Measurements from ENCODE around the gene GPR157. TPM values are rescaled to one million over a fixed set of nuclear protein-coding genes. Genes with fewer than 3 reads are reported as not detected.
A peak's percentile ranks its signal among the peaks of the same experiment; 100 is the strongest.

Gene GPR157
- total RNA-seq, 1 donor: 5.4 TPM

DNA sequence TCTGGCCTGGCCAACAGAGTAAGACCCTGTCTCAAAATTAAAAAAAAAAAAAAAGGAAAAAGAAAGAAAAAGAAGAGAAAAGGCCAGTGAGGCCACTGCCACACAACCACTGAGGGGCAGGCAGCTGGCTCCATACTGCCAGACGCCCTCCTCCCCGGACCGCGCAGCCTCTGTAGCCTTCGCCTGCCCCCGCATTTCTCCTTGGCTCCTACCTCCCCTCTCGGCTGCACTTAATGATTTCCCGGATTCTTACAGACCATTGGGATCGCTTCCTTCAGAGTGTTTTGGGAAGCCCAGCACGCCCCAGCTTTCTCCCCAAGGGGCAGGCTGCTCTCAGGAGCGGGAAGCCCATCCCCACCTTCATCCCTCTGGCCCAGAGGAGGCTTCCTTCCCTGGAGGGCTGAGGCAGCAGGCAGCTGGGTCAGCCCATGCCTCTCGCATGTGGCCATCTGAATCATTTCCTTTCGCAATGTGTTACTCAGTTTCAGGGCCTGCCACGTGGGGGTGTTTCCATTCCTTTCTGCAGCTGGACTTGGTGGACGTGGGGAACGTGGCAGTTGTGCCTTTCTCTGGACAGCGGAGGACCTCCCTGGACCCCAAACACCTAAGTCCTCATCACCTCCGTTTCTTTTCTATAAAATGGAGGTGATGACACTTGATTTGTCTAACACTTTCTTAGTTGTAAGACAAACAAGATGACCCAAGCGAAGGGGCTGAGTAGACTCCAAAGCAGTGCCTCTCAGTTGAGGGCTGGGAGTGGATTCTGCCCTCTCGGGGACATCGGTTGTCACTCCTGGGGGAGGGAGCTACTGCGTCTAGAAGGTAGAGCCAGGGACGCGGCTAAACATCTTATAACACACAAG lies 61.7 kb downstream of the GPR157 start:
- no peaks in the 10 kb centered on the region for H4K20me1 ChIP-seq (ENCODE audit: insufficient read depth, low read length)
- H3K4me1 ChIP-seq (ENCODE audit: insufficient read depth, low read length): peaks cover 51% of the 10 kb centered on the region
- peak overlapping the region; percentile 54 for H3K27ac ChIP-seq (ENCODE audit: low read depth, low read length)
- H3K4me2 ChIP-seq (ENCODE audit: insufficient read depth, low read length): no peak overlapping the region
- TF ChIP-seq, protein P1, sequence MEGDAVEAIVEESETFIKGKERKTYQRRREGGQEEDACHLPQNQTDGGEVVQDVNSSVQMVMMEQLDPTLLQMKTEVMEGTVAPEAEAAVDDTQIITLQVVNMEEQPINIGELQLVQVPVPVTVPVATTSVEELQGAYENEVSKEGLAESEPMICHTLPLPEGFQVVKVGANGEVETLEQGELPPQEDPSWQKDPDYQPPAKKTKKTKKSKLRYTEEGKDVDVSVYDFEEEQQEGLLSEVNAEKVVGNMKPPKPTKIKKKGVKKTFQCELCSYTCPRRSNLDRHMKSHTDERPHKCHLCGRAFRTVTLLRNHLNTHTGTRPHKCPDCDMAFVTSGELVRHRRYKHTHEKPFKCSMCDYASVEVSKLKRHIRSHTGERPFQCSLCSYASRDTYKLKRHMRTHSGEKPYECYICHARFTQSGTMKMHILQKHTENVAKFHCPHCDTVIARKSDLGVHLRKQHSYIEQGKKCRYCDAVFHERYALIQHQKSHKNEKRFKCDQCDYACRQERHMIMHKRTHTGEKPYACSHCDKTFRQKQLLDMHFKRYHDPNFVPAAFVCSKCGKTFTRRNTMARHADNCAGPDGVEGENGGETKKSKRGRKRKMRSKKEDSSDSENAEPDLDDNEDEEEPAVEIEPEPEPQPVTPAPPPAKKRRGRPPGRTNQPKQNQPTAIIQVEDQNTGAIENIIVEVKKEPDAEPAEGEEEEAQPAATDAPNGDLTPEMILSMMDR (IDR thresholded peaks at IDR 0.05; ENCODE audit: extremely low read depth, low read depth, low read length): no peak
- no peaks in the 10 kb centered on the region for H3K9me3 ChIP-seq (ENCODE audit: low read depth, low read length)
- no peaks in the 10 kb centered on the region for H3K79me2 ChIP-seq (ENCODE audit: insufficient read depth, low read length)
- peak overlapping the region; percentile 56 for H2AFZ ChIP-seq (ENCODE audit: low read length)
- no peak overlapping the region for H3K4me3 ChIP-seq (ENCODE audit: insufficient read depth, low read length)
- H3K27me3 ChIP-seq (ENCODE audit: insufficient read depth, low read length): no peaks in the 10 kb centered on the region
- no peaks in the 10 kb centered on the region for H3K36me3 ChIP-seq (ENCODE audit: insufficient read depth, low read length)
- peak; percentile 99 for DNase-seq (ENCODE audit: insufficient read length, low spot score, missing footprints)

DNA sequence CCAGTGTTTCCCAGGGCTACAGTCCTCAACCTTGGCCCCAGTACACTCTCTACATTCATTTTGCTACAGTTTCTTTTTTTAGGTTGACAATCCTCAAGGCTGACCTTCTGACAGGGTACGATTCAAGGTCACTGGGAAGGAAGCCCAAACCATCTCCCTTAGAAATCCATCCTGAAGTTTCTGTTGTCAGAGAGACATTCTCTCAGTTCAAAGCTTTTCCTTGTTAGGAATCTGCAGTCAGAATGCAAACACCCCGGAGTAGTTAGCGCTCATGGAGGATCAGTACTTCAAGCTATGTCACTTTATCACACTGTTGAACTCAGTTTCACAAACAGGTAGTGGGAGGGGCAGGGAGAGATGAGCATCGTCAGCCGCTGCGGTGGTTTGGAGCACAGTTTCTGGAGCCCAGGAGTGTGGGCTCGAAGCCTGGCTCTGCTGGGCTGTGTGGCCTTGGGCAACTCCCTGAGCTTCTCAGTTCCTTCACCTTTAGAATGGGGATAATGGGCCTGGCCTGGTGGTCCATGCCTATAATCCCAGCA lies 63.6 kb downstream of the GPR157 start:
- H4K20me1 ChIP-seq (ENCODE audit: insufficient read depth, low read length): no peaks in the 10 kb centered on the region
- no peaks in the 10 kb centered on the region for H3K9me3 ChIP-seq (ENCODE audit: low read depth, low read length)
- no peak overlapping the region for H3K4me2 ChIP-seq (ENCODE audit: insufficient read depth, low read length)
- peaks cover 64% of the 10 kb centered on the region for H3K4me1 ChIP-seq (ENCODE audit: insufficient read depth, low read length)
- H3K27me3 ChIP-seq (ENCODE audit: insufficient read depth, low read length): no peaks in the 10 kb centered on the region
- H3K36me3 ChIP-seq (ENCODE audit: insufficient read depth, low read length): no peaks in the 10 kb centered on the region
- DNase-seq (ENCODE audit: insufficient read length, low spot score, missing footprints): no peak
- H3K27ac ChIP-seq (ENCODE audit: low read depth, low read length): no peak overlapping the region
- H3K79me2 ChIP-seq (ENCODE audit: insufficient read depth, low read length): no peaks in the 10 kb centered on the region
- no peak overlapping the region for H3K4me3 ChIP-seq (ENCODE audit: insufficient read depth, low read length)
- peak overlapping the region; percentile 23 for H2AFZ ChIP-seq (ENCODE audit: low read length)
- TF ChIP-seq, protein P1 (IDR thresholded peaks at IDR 0.05; ENCODE audit: extremely low read depth, low read depth, low read length): no peak

DNA sequence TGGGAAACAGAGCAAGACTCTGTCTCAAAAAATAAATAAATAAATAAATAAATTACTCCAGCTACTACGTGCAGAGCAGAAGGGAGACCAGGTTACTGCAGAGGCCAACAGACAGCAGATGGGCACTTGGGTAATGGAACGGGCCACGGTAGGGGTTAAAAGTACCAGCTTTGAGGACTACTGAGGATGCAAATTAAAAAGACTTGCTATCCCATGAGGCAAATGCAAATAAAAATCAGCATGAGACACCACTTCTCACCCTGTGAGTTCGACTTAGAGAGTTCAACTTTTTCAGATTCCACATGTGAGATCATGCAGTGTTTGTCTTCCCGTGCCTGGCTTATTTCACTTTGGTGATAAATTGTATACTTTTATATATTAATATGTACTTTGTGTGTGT lies 66.1 kb downstream of the GPR157 start:
- no peak overlapping the region for H2AFZ ChIP-seq (ENCODE audit: low read length)
- H3K4me3 ChIP-seq (ENCODE audit: insufficient read depth, low read length): no peak overlapping the region
- no peaks in the 10 kb centered on the region for H3K9me3 ChIP-seq (ENCODE audit: low read depth, low read length)
- no peaks in the 10 kb centered on the region for H3K79me2 ChIP-seq (ENCODE audit: insufficient read depth, low read length)
- no peak overlapping the region for H3K4me2 ChIP-seq (ENCODE audit: insufficient read depth, low read length)
- TF ChIP-seq, protein P1 (IDR thresholded peaks at IDR 0.05; ENCODE audit: extremely low read depth, low read depth, low read length): no peak
- H3K36me3 ChIP-seq (ENCODE audit: insufficient read depth, low read length): no peaks in the 10 kb centered on the region
- no peaks in the 10 kb centered on the region for H4K20me1 ChIP-seq (ENCODE audit: insufficient read depth, low read length)
- no peak for DNase-seq (ENCODE audit: insufficient read length, low spot score, missing footprints)
- H3K4me1 ChIP-seq (ENCODE audit: insufficient read depth, low read length): peaks cover 53% of the 10 kb centered on the region
- H3K27ac ChIP-seq (ENCODE audit: low read depth, low read length): no peak overlapping the region
- H3K27me3 ChIP-seq (ENCODE audit: insufficient read depth, low read length): no peaks in the 10 kb centered on the region

DNA sequence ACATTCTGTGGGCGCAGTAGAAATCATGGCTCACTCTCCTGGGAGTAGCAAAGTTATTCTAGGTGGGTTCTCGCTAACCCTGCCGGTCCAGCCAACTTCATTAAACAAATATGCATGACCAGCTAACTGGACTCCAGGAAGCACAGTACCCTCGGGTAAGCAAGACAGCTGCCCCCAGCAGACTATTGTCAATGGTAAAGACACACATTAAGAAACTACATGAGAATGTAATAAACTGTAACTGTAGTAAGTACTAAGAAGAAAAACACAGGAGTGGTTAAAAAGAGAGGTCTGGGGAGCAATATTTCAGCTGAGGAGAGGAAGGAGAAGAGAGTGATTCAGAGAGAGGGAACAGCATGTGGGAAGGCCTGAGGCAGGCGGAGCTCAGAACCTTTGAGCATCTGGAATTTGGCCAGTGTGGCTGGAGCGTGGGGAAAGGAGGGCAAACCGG lies 66.9 kb downstream of the GPR157 start:
- peak overlapping the region; percentile 84 for H3K27ac ChIP-seq (ENCODE audit: low read depth, low read length)
- peak overlapping the region; percentile 75 for H3K4me2 ChIP-seq (ENCODE audit: insufficient read depth, low read length)

More for the DNA sequence above, 66.9 kb downstream of the GPR157 start:
- DNase-seq (ENCODE audit: insufficient read length, low spot score, missing footprints): no peak
- Histone ChIP-seq H2AFZ (ENCODE audit: low read length) (peak overlapping the region; percentile 45), H3K36me3 (ENCODE audit: insufficient read depth, low read length) (no peaks in the 10 kb centered on the region), H3K9me3 (ENCODE audit: low read depth, low read length) (no peaks in the 10 kb centered on the region), H3K79me2 (ENCODE audit: insufficient read depth, low read length) (no peaks in the 10 kb centered on the region), H4K20me1 (ENCODE audit: insufficient read depth, low read length) (no peaks in the 10 kb centered on the region), H3K4me1 (ENCODE audit: insufficient read depth, low read length) (peaks cover 47% of the 10 kb centered on the region), H3K4me3 (ENCODE audit: insufficient read depth, low read length) (peak overlapping the region; percentile 53), H3K27me3 (ENCODE audit: insufficient read depth, low read length) (no peaks in the 10 kb centered on the region)
- TF ChIP-seq, protein P1 (IDR thresholded peaks at IDR 0.05; ENCODE audit: extremely low read depth, low read depth, low read length): no peak
